Transverse colon (tissue), 4 donors: Measurements from ENCODE around the gene PPM1H. TPM values are rescaled to one million over a fixed set of nuclear protein-coding genes. Genes with fewer than 3 reads are reported as not detected.

Experiments
- DNase-seq: peaks from one replicate; pipeline ENCODE4 v3.0.0-alpha.2; 2019
- H3K27ac ChIP-seq, 4 donors: fragments of 200-600 bp; sonication (generic); 2 replicates each; pipeline ENCODE4 v1.5.1; 2016 to 2018; ENCODE audit warnings: inconsistent platforms in 4 of 4
- H3K27me3 ChIP-seq: fragments of 200-600 bp; sonication (generic); 2 replicates; pipeline ENCODE4 v1.5.1; 2017; ENCODE audit warnings: inconsistent platforms
- H3K36me3 ChIP-seq, 4 donors: fragments of 200-600 bp; sonication (generic); 2 replicates each; pipeline ENCODE4 v1.5.1; 2017 to 2019; ENCODE audit warnings: inconsistent platforms in 4 of 4
- H3K4me1 ChIP-seq, 4 donors: fragments of 200-600 bp; sonication (generic); 2 replicates each; pipeline ENCODE4 v1.5.1; 2017 to 2020; ENCODE audit warnings: inconsistent platforms in 4 of 4
- H3K4me3 ChIP-seq, 4 donors: fragments of 200-600 bp; sonication (generic); 1 replicate in 1 of 4; 2 replicates in 3 of 4; pipeline versions ENCODE4 v1.5.1 to v1.6.1; 2017 to 2019; ENCODE audit warnings: inconsistent platforms in 4 of 4
- H3K9me3 ChIP-seq, 2 donors: fragments of 200-600 bp; sonication (generic); 2 replicates each; pipeline ENCODE4 v1.5.1; 2017 to 2019; ENCODE audit warnings: inconsistent platforms in 2 of 2
- EP300 ChIP-seq: sonication (generic); formaldehyde crosslinking; IDR thresholded peaks from one replicate; pipeline ENCODE4 v1.6.1; 2017; ENCODE audit warnings: antibody characterized with exemption, low read depth
- POLR2A ChIP-seq: fragments of 450-650 bp; IDR thresholded peaks from one replicate; pipeline ENCODE4 v1.6.1; 2016; ENCODE audit warnings: antibody characterized with exemption, mild to moderate bottlenecking, moderate library complexity
- POLR2AphosphoS5 ChIP-seq, 3 donors: sonication (generic); formaldehyde crosslinking; IDR thresholded peaks; one replicate each; pipeline ENCODE4 v1.6.1; 2016; ENCODE audit warnings: antibody characterized with exemption in 3 of 3
- WGBS, 2 donors: methylation state at CpG; one replicate each; pipeline ENCODE4 v1.1.5; 2018; ENCODE audit warnings: low coverage in 1 of 2; 5-methylcytosine and 5-hydroxymethylcytosine counted together
- in situ Hi-C, 4 donors: fragments of 200-750 bp; cut with MboI; loops; one replicate each; pipeline versions ENCODE4 v1.15.0 to v1.15.1; 2017; ENCODE audit warnings: low sequenced_read_pairs in 3 of 4, low pct_ligation_motif_present in 1 of 4, low pct_unique_long_range_greater_than_20kb in 1 of 4
- intact Hi-C: fragments of 100-400 bp; cut with DNase I; formaldehyde crosslinking; loops from one replicate; pipeline ENCODE4 v1.15.1; 2023; ENCODE audit warnings: low total_unique reads
- total RNA-seq, 4 donors: library from RNA; depleted of rRNA; stranded (reverse); fragments of >200 nt; gene quantifications; one replicate each; pipeline ENCODE4 v1.1.0, GENCODE V29; 2016
- TF ChIP-seq, protein P1 (sequence below), 5 experiments: fragments of 200-600 bp in 3 of 5; fragments of 450-650 bp in 2 of 5; sonication (generic) in 3 of 5; IDR thresholded peaks; 1 replicate in 2 of 5; 2 replicates in 3 of 5; pipeline ENCODE4 v1.5.1; 2016 to 2017; ENCODE audit warnings: antibody characterized with exemption in 5 of 5, inconsistent platforms in 3 of 5, mild to moderate bottlenecking in 2 of 5, moderate library complexity in 1 of 5

PPM1H gene
- total RNA-seq, 4 donors from 2014 or later: 0.37 to 3.2 (median 2.8) TPM

DNA sequence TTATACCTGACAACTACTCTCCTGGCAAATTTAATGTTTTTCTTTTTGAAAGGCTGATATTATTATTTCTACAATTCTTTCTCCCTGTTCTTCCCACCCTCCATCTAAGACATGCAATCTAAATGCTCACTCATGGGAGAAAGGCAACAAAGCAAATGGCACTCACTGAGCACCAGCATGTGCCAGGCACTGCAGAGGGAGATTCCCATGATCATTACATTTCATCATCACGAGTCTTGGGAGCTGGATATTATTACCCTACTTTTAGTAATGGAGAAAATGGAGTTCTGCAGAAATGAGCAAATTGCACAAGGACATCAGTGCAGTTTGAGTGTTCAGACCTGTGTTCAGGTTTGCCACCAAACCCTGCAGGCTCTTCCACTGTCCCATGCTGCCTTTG, 27.9 kb downstream of the PPM1H start:
- no peaks in the 10 kb centered on the region for H3K4me1 ChIP-seq
- no peaks in the 10 kb centered on the region for H3K27me3 ChIP-seq
- TF ChIP-seq, protein P1, sequence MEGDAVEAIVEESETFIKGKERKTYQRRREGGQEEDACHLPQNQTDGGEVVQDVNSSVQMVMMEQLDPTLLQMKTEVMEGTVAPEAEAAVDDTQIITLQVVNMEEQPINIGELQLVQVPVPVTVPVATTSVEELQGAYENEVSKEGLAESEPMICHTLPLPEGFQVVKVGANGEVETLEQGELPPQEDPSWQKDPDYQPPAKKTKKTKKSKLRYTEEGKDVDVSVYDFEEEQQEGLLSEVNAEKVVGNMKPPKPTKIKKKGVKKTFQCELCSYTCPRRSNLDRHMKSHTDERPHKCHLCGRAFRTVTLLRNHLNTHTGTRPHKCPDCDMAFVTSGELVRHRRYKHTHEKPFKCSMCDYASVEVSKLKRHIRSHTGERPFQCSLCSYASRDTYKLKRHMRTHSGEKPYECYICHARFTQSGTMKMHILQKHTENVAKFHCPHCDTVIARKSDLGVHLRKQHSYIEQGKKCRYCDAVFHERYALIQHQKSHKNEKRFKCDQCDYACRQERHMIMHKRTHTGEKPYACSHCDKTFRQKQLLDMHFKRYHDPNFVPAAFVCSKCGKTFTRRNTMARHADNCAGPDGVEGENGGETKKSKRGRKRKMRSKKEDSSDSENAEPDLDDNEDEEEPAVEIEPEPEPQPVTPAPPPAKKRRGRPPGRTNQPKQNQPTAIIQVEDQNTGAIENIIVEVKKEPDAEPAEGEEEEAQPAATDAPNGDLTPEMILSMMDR (IDR thresholded peaks at IDR 0.05): no peak
- no peak for TF ChIP-seq POLR2AphosphoS5 (IDR thresholded peaks at IDR 0.05)
- TF ChIP-seq EP300: no peak
- TF ChIP-seq POLR2A: no peak
- no peak overlapping the region for H3K4me3 ChIP-seq
- in situ Hi-C loops (no loop called here), intact Hi-C loops (no loop called here)
- DNase-seq: no peak
- no peaks in the 10 kb centered on the region for H3K9me3 ChIP-seq
- H3K27ac ChIP-seq: no peak overlapping the region
- H3K36me3 ChIP-seq: no peaks in the 10 kb centered on the region
- 56 to 71% methylated on average over 1 of the region's 1 CpG for WGBS, 2 donors

- in situ Hi-C loops: no loop called here
- Histone ChIP-seq H3K4me3 (no peak overlapping the region), H3K27me3 (no peaks in the 10 kb centered on the region), H3K36me3 (no peaks in the 10 kb centered on the region), H3K9me3 (no peaks in the 10 kb centered on the region), H3K4me1 (peaks cover 0 to 9% (median 1%) of the 10 kb centered on the region in 4 donors), H3K27ac (no peak overlapping the region)
- TF ChIP-seq, protein P1 (IDR thresholded peaks at IDR 0.05): no peak
- TF ChIP-seq EP300 (no peak), POLR2A (no peak), POLR2AphosphoS5 (IDR thresholded peaks at IDR 0.05) (no peak)
- no peak for DNase-seq
- 46 to 69% methylated on average over 4 of the region's 4 CpGs for WGBS, 2 donors
- intact Hi-C loops: no loop called here
Observed at GRCh38 chr12:62903151-62903550, 31.8 kb downstream of the PPM1H start.

- no peak overlapping the region for H3K27ac ChIP-seq
- TF ChIP-seq POLR2AphosphoS5 (IDR thresholded peaks at IDR 0.05): no peak
- no peak for TF ChIP-seq EP300
- no peak for TF ChIP-seq POLR2A
- TF ChIP-seq, protein P1 (IDR thresholded peaks at IDR 0.05): no peak
Observed at GRCh38 chr12:62900686-62901272, 34.2 kb downstream of the PPM1H start.

GRCh38 chr12:62899568-62900390, 35.2 kb downstream of the PPM1H start:
- Histone ChIP-seq H3K9me3 (no peaks in the 10 kb centered on the region), H3K27me3 (no peaks in the 10 kb centered on the region), H3K27ac (no peak overlapping the region), H3K4me1 (peaks cover 0 to 9% (median 1%) of the 10 kb centered on the region in 4 donors), H3K36me3 (no peaks in the 10 kb centered on the region), H3K4me3 (no peak overlapping the region)
- in situ Hi-C loops: no loop called here
- no peak for DNase-seq
- intact Hi-C loops: no loop called here
- WGBS, 2 donors: 17 to 41% methylated on average over 2 to 7 of the region's 7 CpGs
- TF ChIP-seq, protein P1 (IDR thresholded peaks at IDR 0.05): no peak
- TF ChIP-seq POLR2A (no peak), POLR2AphosphoS5 (IDR thresholded peaks at IDR 0.05) (no peak), EP300 (no peak)

More at GRCh38 chr12:62900686-62901272, 34.2 kb downstream of the PPM1H start:
- no peaks in the 10 kb centered on the region for H3K36me3 ChIP-seq
- no peak for DNase-seq
- no peak overlapping the region for H3K4me3 ChIP-seq
- peaks cover 0 to 9% (median 1%) of the 10 kb centered on the region in 4 donors for H3K4me1 ChIP-seq
- WGBS, 2 donors: 75 to 81% methylated on average over 3 to 4 of the region's 4 CpGs
- no peaks in the 10 kb centered on the region for H3K9me3 ChIP-seq
- intact Hi-C loops: no loop called here
- in situ Hi-C loops: no loop called here
- no peaks in the 10 kb centered on the region for H3K27me3 ChIP-seq
